Natural killer cell (primary cell): Measurements from ENCODE around the gene WHAMM. TPM values are rescaled to one million over a fixed set of nuclear protein-coding genes. Genes with fewer than 3 reads are reported as not detected.
"Not testable (repeated sequence)": the region's sequence is repeated elsewhere in the genome, so short reads cannot be mapped to it uniquely, and the experiment has no call there.

Experiments
- ATAC-seq, 3 donors: fragments of 150-1000 bp in 2 of 3; fragments of 200-7000 bp in 1 of 3; cut with Tn5 transposase; 1 replicate in 1 of 3; 2 replicates in 2 of 3; pipeline ENCODE4 v1.10.0; 2021; ENCODE audit warnings: mild to moderate bottlenecking in 2 of 3, moderate library complexity in 2 of 3
- DNase-seq, 2 donors: peaks; one replicate each; pipeline versions ENCODE4 v3.0.0 to v3.0.0-alpha.2; 2013 to 2021; ENCODE audit warnings: mixed read lengths in 1 of 2
- H3K27ac ChIP-seq: one replicate; pipeline ENCODE4 v1.5.1; 2013; ENCODE audit warnings: mild to moderate bottlenecking, low read length
- H3K27me3 ChIP-seq: one replicate; pipeline ENCODE4 v1.6.1; 2013; ENCODE audit warnings: low read length; ENCODE audit not compliant: control insufficient read depth, insufficient read depth
- H3K36me3 ChIP-seq: one replicate; pipeline ENCODE4 v1.6.1; 2013; ENCODE audit warnings: low read length; ENCODE audit not compliant: control insufficient read depth, insufficient read depth
- H3K4me1 ChIP-seq: one replicate; pipeline ENCODE4 v1.6.1; 2013; ENCODE audit warnings: low read length; ENCODE audit not compliant: control insufficient read depth, insufficient read depth
- H3K4me3 ChIP-seq: one replicate; pipeline ENCODE4 v1.5.1; 2013; ENCODE audit warnings: low read length
- H3K9me3 ChIP-seq: one replicate; pipeline ENCODE4 v1.6.1; 2013; ENCODE audit warnings: low read length; ENCODE audit not compliant: control insufficient read depth, insufficient read depth
- H3K27ac Mint-ChIP-seq, 2 donors: one replicate each; pipeline ENCODE4 v1.8.0; 2022; ENCODE audit warnings: mild to moderate bottlenecking in 2 of 2, mixed read lengths in 2 of 2, moderate library complexity in 1 of 2
- H3K27me3 Mint-ChIP-seq, 2 donors: one replicate each; pipeline ENCODE4 v1.8.0; 2022; ENCODE audit warnings: low read depth in 2 of 2, mixed read lengths in 2 of 2
- H3K36me3 Mint-ChIP-seq: one replicate; pipeline ENCODE4 v1.8.0; 2022; ENCODE audit warnings: mixed read lengths
- H3K4me1 Mint-ChIP-seq, 2 donors: one replicate each; pipeline ENCODE4 v1.8.0; 2022; ENCODE audit warnings: mixed read lengths in 2 of 2
- H3K4me3 Mint-ChIP-seq: one replicate; pipeline ENCODE4 v1.8.0; 2022; ENCODE audit warnings: mild to moderate bottlenecking, moderate library complexity, mixed read lengths
- H3K9me3 Mint-ChIP-seq, 2 donors: one replicate each; pipeline ENCODE4 v1.8.0; 2022; ENCODE audit warnings: mixed read lengths in 2 of 2
- WGBS: methylation state at CpG from one replicate; pipeline ENCODE4 v1.1.7; 2013; ENCODE audit warnings: missing lambda C conversion rate; ENCODE audit not compliant: insufficient coverage; 5-methylcytosine and 5-hydroxymethylcytosine counted together
- intact Hi-C: fragments of 100-400 bp; cut with micrococcal nuclease; formaldehyde crosslinking; loops from one replicate; pipeline ENCODE4 v1.14.2; 2022
- total RNA-seq, 4 donors: library from RNA; stranded (reverse); fragments of 120-200 nt in 1 of 4; gene quantifications; one replicate each; pipeline versions ENCODE4 v1.2.3 to v1.2.4, GENCODE V29; 2013 to 2022
- TF ChIP-seq, protein P1 (sequence below): fragments of 200-600 bp; IDR thresholded peaks from one replicate; pipeline ENCODE4 v1.8.0; 2022; ENCODE audit warnings: antibody characterized with exemption

Gene WHAMM
- total RNA-seq, 3 donors from 2014 or later (not counting 1 experiment from before 2014, with no cell fraction given): 48.5 to 78.0 (median 67.6) TPM

DNA sequence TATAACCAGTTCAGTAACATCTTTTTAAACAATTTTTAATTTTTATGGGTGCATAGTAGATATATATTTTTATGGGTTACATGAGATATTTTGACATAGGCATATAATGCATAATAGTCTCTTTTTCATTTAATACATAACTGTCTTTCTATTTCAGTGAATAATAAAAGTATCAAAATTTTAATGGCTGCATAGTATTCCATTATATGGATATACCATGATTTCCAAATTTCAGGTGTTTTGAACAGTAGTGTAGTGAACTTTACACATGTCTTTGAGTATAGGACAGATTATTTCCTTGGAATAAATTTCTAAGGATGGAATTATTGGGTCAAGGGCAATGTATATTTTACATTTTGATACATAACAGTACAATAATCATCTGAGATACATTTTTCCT lies 10.7 kb downstream of the WHAMM start:
- Histone ChIP-seq H3K4me1 (no peaks in the 10 kb centered on the region), H3K4me3 (no peak overlapping the region), H3K27ac (no peak overlapping the region), H3K27me3 (no peaks in the 10 kb centered on the region), H3K36me3 (peaks cover 85% of the 10 kb centered on the region), H3K9me3 (no peaks in the 10 kb centered on the region)
- Mint-ChIP-seq H3K4me3 (no peak overlapping the region), H3K9me3 (no peaks in the 10 kb centered on the region), H3K4me1 (peaks cover 30 to 35% of the 10 kb centered on the region in 2 donors), H3K36me3 (peaks cover 38% of the 10 kb centered on the region), H3K27me3 (no peaks in the 10 kb centered on the region), H3K27ac (peak overlapping the region in 1 of 2 donors; percentile 72)
- TF ChIP-seq, protein P1, sequence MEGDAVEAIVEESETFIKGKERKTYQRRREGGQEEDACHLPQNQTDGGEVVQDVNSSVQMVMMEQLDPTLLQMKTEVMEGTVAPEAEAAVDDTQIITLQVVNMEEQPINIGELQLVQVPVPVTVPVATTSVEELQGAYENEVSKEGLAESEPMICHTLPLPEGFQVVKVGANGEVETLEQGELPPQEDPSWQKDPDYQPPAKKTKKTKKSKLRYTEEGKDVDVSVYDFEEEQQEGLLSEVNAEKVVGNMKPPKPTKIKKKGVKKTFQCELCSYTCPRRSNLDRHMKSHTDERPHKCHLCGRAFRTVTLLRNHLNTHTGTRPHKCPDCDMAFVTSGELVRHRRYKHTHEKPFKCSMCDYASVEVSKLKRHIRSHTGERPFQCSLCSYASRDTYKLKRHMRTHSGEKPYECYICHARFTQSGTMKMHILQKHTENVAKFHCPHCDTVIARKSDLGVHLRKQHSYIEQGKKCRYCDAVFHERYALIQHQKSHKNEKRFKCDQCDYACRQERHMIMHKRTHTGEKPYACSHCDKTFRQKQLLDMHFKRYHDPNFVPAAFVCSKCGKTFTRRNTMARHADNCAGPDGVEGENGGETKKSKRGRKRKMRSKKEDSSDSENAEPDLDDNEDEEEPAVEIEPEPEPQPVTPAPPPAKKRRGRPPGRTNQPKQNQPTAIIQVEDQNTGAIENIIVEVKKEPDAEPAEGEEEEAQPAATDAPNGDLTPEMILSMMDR: no peak
- intact Hi-C loops: no loop called here
- DNase-seq (no peak), ATAC-seq (no peak)

DNA sequence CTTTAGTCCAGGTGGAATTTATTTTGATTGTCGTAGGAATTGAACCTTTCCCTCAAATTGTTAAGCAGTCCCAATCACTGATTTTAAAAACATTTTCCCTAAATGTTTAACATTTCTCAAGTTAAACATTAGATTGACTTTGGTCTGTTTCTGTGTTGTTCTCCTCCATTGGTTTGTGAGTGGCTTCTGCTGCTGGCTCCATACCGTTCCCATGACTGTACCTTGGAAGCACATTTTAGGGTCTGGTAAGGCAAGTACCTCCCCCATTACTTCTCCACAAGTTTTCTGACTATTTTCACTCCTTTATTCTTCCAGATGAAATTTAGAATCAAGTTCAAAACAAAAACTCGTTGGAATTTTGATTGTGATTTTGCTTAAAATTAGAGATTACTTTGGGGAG lies 12.0 kb downstream of the WHAMM start:
- H3K4me1 Mint-ChIP-seq: peaks cover 21 to 26% of the 10 kb centered on the region in 2 donors
- H3K4me3 Mint-ChIP-seq, ATAC-seq, DNase-seq, H3K4me3 ChIP-seq, H3K9me3 Mint-ChIP-seq, H3K9me3 ChIP-seq, H3K4me1 ChIP-seq, H3K27me3 ChIP-seq, H3K27ac ChIP-seq, H3K27me3 Mint-ChIP-seq, intact Hi-C loops: not testable (repeated sequence)
- H3K27ac Mint-ChIP-seq: peak overlapping the region; percentile 42 to 72
- H3K36me3 ChIP-seq: peaks cover 86% of the 10 kb centered on the region
- H3K36me3 Mint-ChIP-seq: peaks cover 36% of the 10 kb centered on the region
- 100% methylated on average over 1 of the region's 3 CpGs for WGBS

- peaks cover 36% of the 10 kb centered on the region for H3K36me3 Mint-ChIP-seq
- peaks cover 17 to 21% of the 10 kb centered on the region in 2 donors for H3K4me1 Mint-ChIP-seq
- H3K27me3 Mint-ChIP-seq, H3K27me3 ChIP-seq, H3K4me3 Mint-ChIP-seq, DNase-seq, intact Hi-C loops, H3K27ac ChIP-seq, H3K4me1 ChIP-seq, H3K4me3 ChIP-seq, H3K9me3 ChIP-seq, ATAC-seq, H3K9me3 Mint-ChIP-seq: not testable (repeated sequence)
- peaks cover 86% of the 10 kb centered on the region for H3K36me3 ChIP-seq
- peak overlapping the region in 1 of 2 donors; percentile 72 for H3K27ac Mint-ChIP-seq
Observed at GRCh38 chr15:82821851-82822250, 12.4 kb downstream of the WHAMM start.

DNA sequence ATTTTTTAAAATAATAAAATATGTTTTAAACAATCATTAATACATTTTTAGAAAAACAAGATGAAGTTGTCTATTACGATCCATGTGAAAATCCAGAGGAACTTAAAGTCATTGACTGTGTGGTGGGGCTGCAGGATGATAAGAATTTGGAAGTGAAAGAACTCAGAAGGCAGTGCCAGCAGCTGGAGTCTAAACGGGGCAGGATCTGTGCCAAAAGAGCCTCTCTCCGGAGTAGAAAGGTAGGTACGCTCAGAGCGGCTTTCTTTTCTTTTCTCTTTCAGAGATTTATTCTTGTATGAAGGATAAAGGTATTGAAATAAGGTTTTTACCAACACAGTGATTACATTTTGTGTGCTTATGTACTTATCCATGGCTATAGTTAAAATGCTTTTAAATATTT lies 13.6 kb downstream of the WHAMM start:
- TF ChIP-seq, protein P1: no peak
- no peak overlapping the region for H3K27ac ChIP-seq
- peaks cover 86% of the 10 kb centered on the region for H3K36me3 ChIP-seq
- no peak for DNase-seq
- Mint-ChIP-seq H3K9me3 (no peaks in the 10 kb centered on the region), H3K27ac (no peak overlapping the region), H3K4me1 (peaks cover 13 to 18% of the 10 kb centered on the region in 2 donors), H3K27me3 (no peaks in the 10 kb centered on the region), H3K4me3 (no peak overlapping the region), H3K36me3 (peaks cover 38% of the 10 kb centered on the region)
- H3K4me3 ChIP-seq: no peak overlapping the region
- intact Hi-C loops: no loop called here
- no peaks in the 10 kb centered on the region for H3K27me3 ChIP-seq
- ATAC-seq: no peak
- WGBS: 100% methylated on average over 5 of the region's 5 CpGs
- H3K4me1 ChIP-seq: no peaks in the 10 kb centered on the region
- no peaks in the 10 kb centered on the region for H3K9me3 ChIP-seq

DNA sequence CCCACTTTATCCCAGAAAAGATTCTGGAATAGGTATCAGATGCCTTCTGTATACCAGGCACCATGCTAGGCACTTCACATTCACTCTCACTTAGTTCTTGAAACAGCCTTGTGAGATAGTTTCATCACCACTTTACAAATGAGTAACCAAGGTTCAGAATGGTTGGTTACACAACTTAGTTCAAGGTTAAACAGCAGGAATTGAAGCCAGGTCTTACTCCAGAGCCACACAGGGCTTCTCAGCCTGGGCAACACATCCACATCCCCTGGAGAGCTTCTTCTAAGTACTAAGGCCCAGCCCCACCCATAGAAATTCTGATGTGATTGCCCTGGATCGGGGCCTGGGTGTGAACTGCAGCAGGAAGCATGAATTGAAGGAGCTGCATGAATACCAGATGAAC lies 18.6 kb downstream of the WHAMM start:
- WGBS: 86% methylated on average over 1 of the region's 1 CpG
- Histone ChIP-seq H3K36me3 (peaks cover 93% of the 10 kb centered on the region), H3K27me3 (no peaks in the 10 kb centered on the region), H3K4me1 (no peaks in the 10 kb centered on the region), H3K9me3 (no peaks in the 10 kb centered on the region), H3K4me3 (no peak overlapping the region), H3K27ac (no peak overlapping the region)
- ATAC-seq (peak in 1 of 3 donors; percentile 9), DNase-seq (no peak)
- intact Hi-C loops: no loop called here
- no peaks in the 10 kb centered on the region for H3K9me3 Mint-ChIP-seq
- peak overlapping the region; percentile 21 to 78 for H3K27ac Mint-ChIP-seq
- H3K4me1 Mint-ChIP-seq: peaks cover 24 to 31% of the 10 kb centered on the region in 2 donors
- H3K27me3 Mint-ChIP-seq: no peaks in the 10 kb centered on the region
- H3K36me3 Mint-ChIP-seq: peaks cover 50% of the 10 kb centered on the region
- TF ChIP-seq, protein P1: no peak
- H3K4me3 Mint-ChIP-seq: no peak overlapping the region
